DMS53 (cell line): Measurements from ENCODE around the gene PCARE.

Experiments
- DNase-seq: peaks from one replicate; lab custom pipeline; 2025; lab: John Stamatoyannopoulos, UW

The PCARE gene

GRCh38 chr2:29035016-29035745, 39.1 kb downstream of the PCARE start:
- DNase-seq, result no peak

- no peak for DNase-seq
Measured at GRCh38 chr2:29033656-29034055, 40.7 kb downstream of the PCARE start.

GRCh38 chr2:29033172-29033571, 41.2 kb downstream of the PCARE start:
- no peak for DNase-seq

GRCh38 chr2:29032189-29032588, 42.1 kb downstream of the PCARE start:
- no peak for DNase-seq

- no peak for DNase-seq
Measured at GRCh38 chr2:29031046-29031445, 43.3 kb downstream of the PCARE start.

- DNase-seq, result no peak
Measured at GRCh38 chr2:29025711-29026110, 48.6 kb downstream of the PCARE start.

GRCh38 chr2:29024882-29025430, 49.4 kb downstream of the PCARE start:
- no peak for DNase-seq

- no peak for DNase-seq
Measured at GRCh38 chr2:29023188-29023587, 51.1 kb downstream of the PCARE start.

- DNase-seq, result no peak
Measured at GRCh38 chr2:29022679-29023078, 51.6 kb downstream of the PCARE start.

- no peak for DNase-seq
Measured at GRCh38 chr2:29021886-29022285, 52.4 kb downstream of the PCARE start.

- no peak for DNase-seq
Measured at GRCh38 chr2:29017716-29018435, 56.4 kb downstream of the PCARE start.

GRCh38 chr2:29016504-29016903, 57.8 kb downstream of the PCARE start:
- no peak for DNase-seq

GRCh38 chr2:29015701-29016470, 58.4 kb downstream of the PCARE start:
- no peak for DNase-seq

- DNase-seq, result no peak
Measured at GRCh38 chr2:29014811-29015421, 59.4 kb downstream of the PCARE start.

GRCh38 chr2:29014331-29014730, 60.0 kb downstream of the PCARE start:
- no peak for DNase-seq

GRCh38 chr2:29013057-29013780, 61.1 kb downstream of the PCARE start:
- DNase-seq, result peak; percentile 12

GRCh38 chr2:29012211-29012681, 62.1 kb downstream of the PCARE start:
- DNase-seq, result no peak
